NCI-H1092 (cell line): Measurements from ENCODE around the gene DND1.
"Not testable (repeated sequence)": the region's sequence is repeated elsewhere in the genome, so short reads cannot be mapped to it uniquely, and the experiment has no call there.

Experiments used
- DNase-seq: peaks from one replicate; lab custom pipeline; 2025; lab: John Stamatoyannopoulos, UW

DND1 gene

DNA sequence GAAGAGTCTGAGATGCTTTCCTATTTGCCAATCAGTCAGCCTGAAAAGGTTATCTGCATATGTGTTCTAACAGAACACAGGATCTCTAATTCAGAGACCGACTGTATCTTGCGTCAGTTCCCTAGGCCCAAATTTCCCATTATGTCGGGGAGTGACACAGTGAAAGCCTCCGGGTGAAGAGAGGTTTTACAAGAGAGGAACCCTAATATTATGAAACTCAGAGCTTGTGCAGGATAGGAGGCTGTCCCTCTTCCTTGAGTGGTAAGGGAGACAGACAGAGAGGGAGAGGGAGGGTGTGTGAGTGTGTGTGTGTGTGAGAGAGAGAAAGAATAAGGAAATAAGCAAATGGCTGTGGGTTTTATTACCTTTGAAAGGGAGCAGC lies 42.3 kb downstream of the DND1 start:
- DNase-seq: no peak

DNA sequence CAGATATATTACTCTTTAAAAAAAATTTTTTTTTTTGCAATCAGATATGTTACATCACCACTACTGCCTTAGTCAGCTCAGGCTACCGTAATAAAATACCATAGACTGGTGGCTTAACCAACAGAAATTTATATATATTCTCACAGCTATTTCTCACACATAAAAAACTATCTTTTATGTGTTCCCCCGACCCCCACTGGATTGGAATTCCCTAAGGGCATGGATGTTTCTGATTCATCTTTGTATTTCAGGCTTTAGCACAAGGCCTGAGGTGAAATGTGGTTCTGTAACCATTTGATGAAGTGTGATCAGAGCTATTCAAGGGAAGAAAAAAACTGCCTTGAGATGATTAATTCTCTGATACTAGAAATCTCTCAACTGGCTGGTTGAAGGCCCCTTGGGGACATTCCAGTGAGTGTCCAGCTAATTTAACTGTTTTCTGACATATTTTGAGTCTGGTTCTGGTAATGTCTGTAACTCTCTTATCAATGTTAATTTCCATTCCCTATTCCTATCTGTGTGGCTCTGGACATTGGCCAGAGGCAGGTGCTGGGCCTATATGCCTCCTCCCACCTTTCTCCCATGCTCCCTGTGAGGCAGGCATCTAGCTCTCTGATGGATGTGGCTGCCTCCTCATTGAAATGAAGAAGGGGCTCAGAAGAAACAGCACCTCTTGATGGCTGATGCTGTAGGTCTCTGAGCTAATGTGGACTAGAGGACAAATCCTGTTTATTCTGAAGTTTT lies 42.9 kb downstream of the DND1 start:
- no peak for DNase-seq

DNA sequence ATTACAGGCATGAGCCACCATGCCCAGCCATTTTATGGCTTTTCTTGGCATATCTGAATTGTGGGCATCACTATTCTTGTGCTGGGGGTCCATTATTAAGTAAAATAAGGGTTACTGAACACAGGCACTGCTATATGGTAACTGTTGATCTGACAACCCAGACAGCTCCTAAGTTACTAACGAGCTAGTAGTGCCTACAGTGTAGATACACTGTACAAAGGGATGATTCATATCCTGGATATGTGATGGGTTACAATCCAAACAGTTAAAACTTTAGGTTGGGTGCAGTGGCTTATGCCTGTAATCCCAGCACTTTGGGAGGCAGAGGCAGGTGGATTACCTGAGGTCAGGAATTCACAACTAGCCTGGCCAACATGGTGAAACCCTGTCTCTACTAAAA lies 44.7 kb downstream of the DND1 start:
- no peak for DNase-seq

DNA sequence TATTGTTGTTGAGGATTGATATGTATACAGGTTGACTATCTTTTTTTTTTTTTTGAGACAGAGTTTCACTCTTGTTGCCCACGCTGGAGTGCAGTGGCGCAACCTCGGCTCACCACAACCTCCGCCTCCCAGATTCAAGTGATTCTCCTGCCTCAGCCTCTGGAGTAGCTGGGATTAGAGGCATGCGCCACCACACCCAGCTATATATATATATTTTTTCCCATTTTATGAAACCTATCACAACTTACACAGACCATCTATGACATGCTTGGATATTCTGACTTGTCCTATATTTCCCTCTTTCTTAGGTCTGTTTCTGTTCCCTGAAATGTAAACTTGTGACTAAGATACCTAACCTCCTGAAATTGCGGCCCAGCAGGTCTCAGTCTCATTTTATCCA lies 45.4 kb downstream of the DND1 start:
- DNase-seq: no peak

DNA sequence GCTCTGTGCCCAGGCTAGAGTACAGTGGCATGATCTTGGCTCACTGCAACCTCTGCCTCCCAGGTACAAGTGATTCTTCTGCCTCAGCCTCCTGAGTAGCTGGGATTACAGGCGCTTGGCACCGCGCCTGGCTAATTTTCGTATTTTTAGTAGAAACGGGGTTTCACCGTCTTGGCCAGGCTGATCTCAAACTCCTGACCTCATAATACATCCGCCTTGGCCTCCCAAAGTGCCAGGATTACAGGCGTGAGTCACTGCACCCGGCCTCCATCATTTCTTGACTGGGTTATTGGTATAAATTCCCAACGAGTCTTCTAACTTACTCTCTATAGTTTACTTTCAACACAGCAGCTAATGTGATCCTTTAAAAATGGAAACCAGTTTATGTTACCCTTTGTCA lies 48.5 kb downstream of the DND1 start:
- not testable (repeated sequence) for DNase-seq

DNA sequence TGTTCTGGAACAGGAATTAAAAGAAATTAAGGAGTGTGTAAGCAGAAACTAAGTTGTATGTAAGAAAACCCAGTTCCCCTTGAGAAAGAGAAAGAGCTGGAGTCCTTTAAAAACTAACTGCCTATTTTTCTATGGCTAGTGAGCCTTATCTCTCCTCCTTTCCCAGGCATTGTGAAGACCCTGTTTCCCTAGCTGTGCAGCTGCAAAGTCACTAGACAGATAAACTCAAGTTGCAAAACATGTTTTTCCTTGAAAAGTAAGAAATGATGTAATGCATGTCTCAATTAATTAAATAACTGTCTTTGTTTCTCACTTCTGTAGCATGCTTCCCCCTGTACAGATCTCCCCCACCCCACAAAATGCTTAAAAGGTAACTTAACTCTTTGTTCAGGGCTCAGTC lies 50.3 kb downstream of the DND1 start:
- not testable (repeated sequence) for DNase-seq

DNA sequence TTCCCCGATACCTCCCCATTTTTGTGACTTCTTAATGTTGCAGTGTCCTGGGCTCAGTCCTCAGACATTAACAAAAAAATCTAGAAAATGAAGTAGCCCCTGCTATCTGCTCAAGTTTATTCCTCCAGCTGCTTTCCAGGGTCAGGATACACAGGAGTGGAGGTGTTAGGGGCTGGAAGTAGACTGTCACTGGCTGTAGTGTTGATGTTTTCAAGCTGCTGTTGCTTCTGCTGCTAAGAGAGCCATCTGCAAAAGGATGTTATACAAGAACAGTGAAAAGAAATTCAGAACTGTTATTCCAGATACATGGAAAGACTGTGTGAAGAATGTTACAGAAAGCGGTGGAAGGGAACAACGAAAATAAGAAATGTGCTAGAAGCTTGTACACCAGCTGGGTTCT lies 51.1 kb downstream of the DND1 start:
- DNase-seq: no peak
